Endodermal cell (in vitro differentiated cells): ENCODE data around the gene MS4A3. TPM values are rescaled to one million over a fixed set of nuclear protein-coding genes. Genes with fewer than 3 reads are reported as not detected.

Experiments used
- DNase-seq: peaks from one replicate; pipeline ENCODE4 v3.0.0-alpha.2; 2017
- H3K27ac ChIP-seq: 2 replicates; pipeline ENCODE4 v1.5.1; 2013; ENCODE audit warnings: mild to moderate bottlenecking, low read depth, low read length, moderate library complexity
- H3K27me3 ChIP-seq: 2 replicates; pipeline ENCODE4 v1.6.1; 2013; ENCODE audit warnings: mild to moderate bottlenecking, low read length, moderate library complexity; ENCODE audit not compliant: insufficient read depth, control insufficient read depth, poor library complexity, severe bottlenecking
- H3K36me3 ChIP-seq: 2 replicates; pipeline ENCODE4 v1.7.0; 2013; ENCODE audit warnings: mild to moderate bottlenecking, low read length, moderate library complexity; ENCODE audit not compliant: control insufficient read depth, insufficient read depth
- H3K4me1 ChIP-seq: one replicate; pipeline ENCODE4 v1.7.0; 2013; ENCODE audit warnings: low read length; ENCODE audit not compliant: control insufficient read depth, insufficient read depth
- H3K4me3 ChIP-seq: 2 replicates; pipeline ENCODE4 v1.5.1; 2013; ENCODE audit warnings: mild to moderate bottlenecking, low read length, moderate library complexity
- H3K9ac ChIP-seq: 2 replicates; pipeline ENCODE4 v1.6.1; 2013; ENCODE audit warnings: mild to moderate bottlenecking, low read length, moderate library complexity; ENCODE audit not compliant: poor library complexity, severe bottlenecking; ENCODE audit errors: extremely low read depth
- H3K9me3 ChIP-seq: 2 replicates; pipeline ENCODE4 v1.6.1; 2013; ENCODE audit warnings: mild to moderate bottlenecking, low read length, moderate library complexity; ENCODE audit not compliant: control insufficient read depth
- H3K27ac Mint-ChIP-seq: 2 replicates; pipeline ENCODE4 v1.8.0; 2020; ENCODE audit warnings: mixed read lengths
- H3K27me3 Mint-ChIP-seq: 2 replicates; pipeline ENCODE4 v1.8.0; 2021; ENCODE audit warnings: mild to moderate bottlenecking, mixed read lengths; ENCODE audit not compliant: insufficient read depth
- H3K36me3 Mint-ChIP-seq: 2 replicates; pipeline ENCODE4 v1.8.0; 2020; ENCODE audit warnings: low read depth, mixed read lengths
- H3K4me1 Mint-ChIP-seq: 2 replicates; pipeline ENCODE4 v1.8.0; 2020; ENCODE audit warnings: mixed read lengths
- H3K4me3 Mint-ChIP-seq: 2 replicates; pipeline ENCODE4 v1.8.0; 2020; ENCODE audit warnings: mild to moderate bottlenecking, moderate library complexity, mixed read lengths
- H3K9me3 Mint-ChIP-seq: 2 replicates; pipeline ENCODE4 v1.8.0; 2020; ENCODE audit warnings: mild to moderate bottlenecking, mixed read lengths
- WGBS, 2 experiments: methylation state at CpG; one replicate each; pipeline versions ENCODE4 v1.1.5 to v1.1.7; 2013; ENCODE audit warnings: missing lambda C conversion rate in 2 of 2, mixed read lengths in 1 of 2; ENCODE audit not compliant: insufficient coverage in 1 of 2, insufficient read length in 1 of 2; 5-methylcytosine and 5-hydroxymethylcytosine counted together
- total RNA-seq, 2 donors: library from RNA; stranded (reverse); fragmentation: NEBNext Ultra II Directional in 1 of 2; extraction: Animal tissue kit (Norgen Biotek cat#: 25700) in 1 of 2; gene quantifications; 2 replicates in 1 of 2; 3 replicates in 1 of 2; pipeline ENCODE4 v1.2.1, GENCODE V29; 2021
- TF ChIP-seq, protein P1 (sequence below): fragments of 200-600 bp; sonication (generic); conservative IDR thresholded peaks from 2 replicates; pipeline ENCODE4 v1.5.0; 2021; ENCODE audit warnings: antibody characterized with exemption, mild to moderate bottlenecking

The MS4A3 gene
- total RNA-seq, 2 donors from 2014 or later, result not detected

DNA sequence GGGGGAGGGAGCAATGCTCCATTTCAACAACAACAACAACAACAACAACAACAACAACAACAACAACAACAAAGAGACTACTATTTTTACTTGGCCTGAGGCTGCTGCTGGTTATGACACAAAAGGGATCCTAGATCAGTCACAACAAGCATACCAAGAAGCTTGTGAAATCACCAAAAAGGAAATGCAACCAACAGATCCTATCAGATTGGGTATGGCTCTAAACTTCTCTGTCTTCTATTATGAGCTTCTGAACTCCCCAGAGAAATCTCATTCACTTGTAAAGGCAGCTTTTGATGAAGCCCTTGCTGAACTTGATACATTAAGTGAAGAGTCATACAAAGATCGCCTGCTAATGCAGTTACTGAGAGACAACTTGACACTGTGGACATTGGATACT is 21.5 kb downstream of the MS4A3 start:
- Mint-ChIP-seq H3K9me3 (peaks cover 9% of the 10 kb centered on the region), H3K36me3 (no peaks in the 10 kb centered on the region), H3K4me1 (peaks cover 5% of the 10 kb centered on the region), H3K27ac (no peak overlapping the region), H3K27me3 (no peaks in the 10 kb centered on the region), H3K4me3 (no peak overlapping the region)
- WGBS, 2 experiments, result 85 to 100% methylated on average over 1 of the region's 1 CpG
- Histone ChIP-seq H3K9ac (no peak overlapping the region), H3K4me3 (no peak overlapping the region), H3K27ac (no peak overlapping the region), H3K36me3 (no peaks in the 10 kb centered on the region), H3K9me3 (peaks cover 6% of the 10 kb centered on the region), H3K27me3 (no peaks in the 10 kb centered on the region), H3K4me1 (no peaks in the 10 kb centered on the region)
- TF ChIP-seq, protein P1, sequence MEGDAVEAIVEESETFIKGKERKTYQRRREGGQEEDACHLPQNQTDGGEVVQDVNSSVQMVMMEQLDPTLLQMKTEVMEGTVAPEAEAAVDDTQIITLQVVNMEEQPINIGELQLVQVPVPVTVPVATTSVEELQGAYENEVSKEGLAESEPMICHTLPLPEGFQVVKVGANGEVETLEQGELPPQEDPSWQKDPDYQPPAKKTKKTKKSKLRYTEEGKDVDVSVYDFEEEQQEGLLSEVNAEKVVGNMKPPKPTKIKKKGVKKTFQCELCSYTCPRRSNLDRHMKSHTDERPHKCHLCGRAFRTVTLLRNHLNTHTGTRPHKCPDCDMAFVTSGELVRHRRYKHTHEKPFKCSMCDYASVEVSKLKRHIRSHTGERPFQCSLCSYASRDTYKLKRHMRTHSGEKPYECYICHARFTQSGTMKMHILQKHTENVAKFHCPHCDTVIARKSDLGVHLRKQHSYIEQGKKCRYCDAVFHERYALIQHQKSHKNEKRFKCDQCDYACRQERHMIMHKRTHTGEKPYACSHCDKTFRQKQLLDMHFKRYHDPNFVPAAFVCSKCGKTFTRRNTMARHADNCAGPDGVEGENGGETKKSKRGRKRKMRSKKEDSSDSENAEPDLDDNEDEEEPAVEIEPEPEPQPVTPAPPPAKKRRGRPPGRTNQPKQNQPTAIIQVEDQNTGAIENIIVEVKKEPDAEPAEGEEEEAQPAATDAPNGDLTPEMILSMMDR, result no peak
- DNase-seq, result no peak

DNA sequence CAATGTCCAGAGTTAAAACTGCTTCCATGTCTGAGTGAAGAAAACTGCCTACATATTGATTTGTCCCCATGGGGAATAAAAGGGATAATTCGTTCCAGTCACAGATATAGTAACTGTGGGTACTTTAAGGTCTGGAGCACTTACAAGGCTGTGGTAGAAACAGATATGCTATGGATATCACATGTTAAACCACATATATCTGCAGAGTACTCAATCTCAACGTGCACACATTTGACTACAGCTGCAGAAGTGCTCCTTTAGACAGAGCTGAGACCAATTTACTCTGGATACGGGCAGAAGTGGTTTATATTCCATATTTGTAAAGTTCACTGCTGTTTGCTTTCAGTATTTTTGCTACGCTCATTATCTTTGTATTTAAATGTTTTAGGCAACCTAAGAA is 22.3 kb downstream of the MS4A3 start:
- H3K27ac ChIP-seq, result no peak overlapping the region
- H3K27me3 Mint-ChIP-seq, result no peaks in the 10 kb centered on the region
- peaks cover 6% of the 10 kb centered on the region for H3K9me3 Mint-ChIP-seq
- H3K4me3 Mint-ChIP-seq, result no peak overlapping the region
- H3K4me1 Mint-ChIP-seq, result peaks cover 5% of the 10 kb centered on the region
- no peak overlapping the region for H3K4me3 ChIP-seq
- no peak overlapping the region for H3K27ac Mint-ChIP-seq
- H3K36me3 ChIP-seq, result no peaks in the 10 kb centered on the region
- TF ChIP-seq, protein P1, result no peak
- no peak for DNase-seq
- 92 to 95% methylated on average over 3 to 4 of the region's 4 CpGs for WGBS, 2 experiments
- H3K4me1 ChIP-seq, result no peaks in the 10 kb centered on the region
- no peaks in the 10 kb centered on the region for H3K36me3 Mint-ChIP-seq
- H3K27me3 ChIP-seq, result no peaks in the 10 kb centered on the region
- H3K9ac ChIP-seq, result no peak overlapping the region
- peaks cover 6% of the 10 kb centered on the region for H3K9me3 ChIP-seq

DNA sequence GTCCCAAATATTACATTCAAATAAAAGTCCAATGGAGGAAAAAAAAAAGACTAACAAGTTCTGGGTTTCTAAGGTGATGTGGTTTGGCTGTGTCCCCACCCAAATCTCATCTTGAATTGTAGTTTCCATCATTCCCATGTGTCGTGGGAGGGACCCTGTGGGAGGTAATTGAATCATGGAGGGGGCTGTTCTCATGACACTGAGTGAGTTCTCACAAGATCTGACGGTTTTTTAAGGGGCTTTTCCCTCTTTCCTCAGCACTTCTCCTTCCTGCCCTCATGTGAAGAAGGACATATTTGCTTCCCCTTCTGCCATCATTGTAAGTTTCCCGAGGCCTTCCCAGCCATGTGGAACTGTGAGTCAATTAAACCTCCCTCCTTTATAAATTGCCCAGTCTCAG is 24.1 kb downstream of the MS4A3 start:
- peaks cover 11% of the 10 kb centered on the region for H3K4me1 Mint-ChIP-seq
- no peak overlapping the region for H3K9ac ChIP-seq
- no peak for DNase-seq
- H3K9me3 Mint-ChIP-seq, result no peaks in the 10 kb centered on the region
- H3K27ac ChIP-seq, result no peak overlapping the region
- TF ChIP-seq, protein P1, result no peak
- H3K27ac Mint-ChIP-seq, result no peak overlapping the region
- no peaks in the 10 kb centered on the region for H3K27me3 Mint-ChIP-seq
- H3K4me3 ChIP-seq, result no peak overlapping the region
- no peaks in the 10 kb centered on the region for H3K27me3 ChIP-seq
- no peaks in the 10 kb centered on the region for H3K36me3 Mint-ChIP-seq
- peaks cover 6% of the 10 kb centered on the region for H3K9me3 ChIP-seq
- 76 to 86% methylated on average over 2 to 3 of the region's 3 CpGs for WGBS, 2 experiments
- no peak overlapping the region for H3K4me3 Mint-ChIP-seq
- H3K4me1 ChIP-seq, result no peaks in the 10 kb centered on the region
- no peaks in the 10 kb centered on the region for H3K36me3 ChIP-seq
